ENCODE data around the gene TMEM190.
"Not testable (repeated sequence)": the region's sequence is repeated elsewhere in the genome, so short reads cannot be mapped to it uniquely, and the experiment has no call there.

The TMEM190 gene

DNA sequence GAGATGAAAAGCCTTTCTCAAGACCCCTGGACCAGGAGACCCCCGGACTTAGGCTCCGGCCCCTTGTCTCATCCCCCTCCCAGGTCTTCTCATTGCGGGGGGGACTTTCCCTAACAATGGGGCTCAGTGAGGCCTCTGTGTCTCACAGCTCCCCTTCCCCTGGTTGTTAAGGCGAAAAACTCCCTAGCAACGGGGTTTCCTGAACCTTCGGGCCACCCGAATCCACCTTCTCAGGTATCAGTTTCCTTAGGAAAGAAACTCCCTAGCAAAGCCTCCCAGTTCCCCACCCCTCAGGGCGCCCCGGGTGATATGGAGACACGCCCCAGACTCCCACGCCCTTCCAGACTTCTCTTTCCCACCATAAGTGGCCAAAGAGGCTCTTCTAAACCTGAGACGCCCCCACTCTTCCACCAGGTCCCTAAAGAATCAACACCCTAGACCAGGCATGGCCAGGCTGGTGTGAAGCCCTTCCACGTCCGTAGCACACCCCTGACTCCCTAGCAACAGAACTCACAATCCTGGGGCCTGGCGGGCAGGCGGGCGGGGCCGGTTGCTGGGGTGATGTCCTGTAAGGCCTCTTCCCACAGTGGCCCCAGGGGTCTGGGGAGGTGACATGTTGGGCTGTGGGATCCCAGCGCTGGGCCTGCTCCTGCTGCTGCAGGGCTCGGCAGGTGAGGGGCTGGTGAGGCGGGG is at the start of gene TMEM190:
TMEM190 (plus strand) TSS at position 586 of the 693 bp plus-strand sequence; CDS start at position 614, 28 bp downstream.
- Mint-ChIP-seq H3K36me3 (ENCODE audit: low read depth) (no peaks in the 10 kb centered on the region), H3K4me1 (peaks cover 21% of the 10 kb centered on the region), H3K9me3 (no peaks in the 10 kb centered on the region), H3K4me3 (peak within 1 kb of the TSS in 2 of 3 experiments; percentile 16 to 25), H3K27ac (peak within 1 kb of the TSS in 2 of 3 experiments; percentile 17 to 24), H3K27me3 (ENCODE audit: low read depth) (peaks cover 23% of the 10 kb centered on the region)
- TF ChIP-seq, protein P1, sequence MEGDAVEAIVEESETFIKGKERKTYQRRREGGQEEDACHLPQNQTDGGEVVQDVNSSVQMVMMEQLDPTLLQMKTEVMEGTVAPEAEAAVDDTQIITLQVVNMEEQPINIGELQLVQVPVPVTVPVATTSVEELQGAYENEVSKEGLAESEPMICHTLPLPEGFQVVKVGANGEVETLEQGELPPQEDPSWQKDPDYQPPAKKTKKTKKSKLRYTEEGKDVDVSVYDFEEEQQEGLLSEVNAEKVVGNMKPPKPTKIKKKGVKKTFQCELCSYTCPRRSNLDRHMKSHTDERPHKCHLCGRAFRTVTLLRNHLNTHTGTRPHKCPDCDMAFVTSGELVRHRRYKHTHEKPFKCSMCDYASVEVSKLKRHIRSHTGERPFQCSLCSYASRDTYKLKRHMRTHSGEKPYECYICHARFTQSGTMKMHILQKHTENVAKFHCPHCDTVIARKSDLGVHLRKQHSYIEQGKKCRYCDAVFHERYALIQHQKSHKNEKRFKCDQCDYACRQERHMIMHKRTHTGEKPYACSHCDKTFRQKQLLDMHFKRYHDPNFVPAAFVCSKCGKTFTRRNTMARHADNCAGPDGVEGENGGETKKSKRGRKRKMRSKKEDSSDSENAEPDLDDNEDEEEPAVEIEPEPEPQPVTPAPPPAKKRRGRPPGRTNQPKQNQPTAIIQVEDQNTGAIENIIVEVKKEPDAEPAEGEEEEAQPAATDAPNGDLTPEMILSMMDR (IDR thresholded peaks at IDR 0.05; ENCODE audit: unreplicated experiment in 3 of 3) = no peak

GRCh38 chr19:55328774-55329318 is 47.8 kb upstream of the TMEM190 start:
- H3K36me3 Mint-ChIP-seq (ENCODE audit: low read depth); H3K4me1 Mint-ChIP-seq; H3K9me3 Mint-ChIP-seq; H3K27ac Mint-ChIP-seq; H3K4me3 Mint-ChIP-seq: not testable (repeated sequence)
- peaks cover 12% of the 10 kb centered on the region for H3K27me3 Mint-ChIP-seq (ENCODE audit: low read depth)

DNA sequence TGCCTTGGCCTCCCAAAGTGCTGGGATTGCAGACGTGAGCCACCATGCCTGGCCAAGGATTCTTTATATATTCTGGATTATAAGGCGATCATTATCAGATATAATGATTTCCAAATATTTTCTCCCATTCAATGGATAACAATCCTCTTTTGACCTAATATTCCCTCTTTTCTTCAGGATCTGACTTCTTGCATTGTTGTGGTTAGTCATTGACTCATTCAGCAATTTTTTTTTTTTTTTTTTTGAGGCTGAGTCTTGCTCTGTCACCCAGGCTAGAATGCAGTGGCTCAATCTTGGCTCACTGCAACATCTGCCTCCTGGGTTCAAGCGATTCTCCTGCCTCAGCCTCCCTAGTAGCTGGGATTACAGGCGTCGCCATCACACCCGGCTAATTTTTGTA is 46.8 kb upstream of the TMEM190 start:
- H3K27ac Mint-ChIP-seq; H3K36me3 Mint-ChIP-seq (ENCODE audit: low read depth); H3K9me3 Mint-ChIP-seq; H3K4me3 Mint-ChIP-seq; H3K4me1 Mint-ChIP-seq: not testable (repeated sequence)
- H3K27me3 Mint-ChIP-seq (ENCODE audit: low read depth) = peaks cover 12% of the 10 kb centered on the region

- Mint-ChIP-seq H3K27me3 (ENCODE audit: low read depth) (peaks cover 7% of the 10 kb centered on the region), H3K9me3 (no peaks in the 10 kb centered on the region), H3K4me1 (peaks cover 6% of the 10 kb centered on the region), H3K4me3 (no peak overlapping the region), H3K27ac (peak overlapping the region; percentile 60 to 86 (median 60)), H3K36me3 (ENCODE audit: low read depth) (no peaks in the 10 kb centered on the region)
- TF ChIP-seq, protein P1 (IDR thresholded peaks at IDR 0.05; ENCODE audit: unreplicated experiment in 3 of 3) = no peak
Measured at GRCh38 chr19:55333870-55334269, 42.8 kb upstream of the TMEM190 start.

DNA sequence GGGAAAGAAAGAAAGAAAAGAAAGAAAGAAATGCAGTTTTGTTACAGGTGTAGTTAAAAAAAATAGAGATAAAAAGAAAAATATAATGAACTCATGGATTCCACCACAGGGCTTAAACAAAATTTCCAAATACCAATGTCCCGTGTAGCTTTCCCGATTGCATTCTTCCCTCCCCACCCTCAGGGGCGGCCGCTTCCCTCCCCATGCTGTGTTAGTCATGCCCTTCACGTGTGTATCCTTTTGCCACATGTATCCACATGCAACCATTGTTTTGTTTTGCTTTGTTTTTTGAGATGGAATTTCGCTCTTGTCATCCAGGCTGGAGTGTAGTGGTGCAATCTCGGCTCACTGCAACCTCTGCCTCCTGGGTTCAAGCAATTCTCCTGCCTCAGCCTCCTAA is 40.5 kb upstream of the TMEM190 start:
- TF ChIP-seq, protein P1 (IDR thresholded peaks at IDR 0.05; ENCODE audit: unreplicated experiment in 3 of 3) = no peak

DNA sequence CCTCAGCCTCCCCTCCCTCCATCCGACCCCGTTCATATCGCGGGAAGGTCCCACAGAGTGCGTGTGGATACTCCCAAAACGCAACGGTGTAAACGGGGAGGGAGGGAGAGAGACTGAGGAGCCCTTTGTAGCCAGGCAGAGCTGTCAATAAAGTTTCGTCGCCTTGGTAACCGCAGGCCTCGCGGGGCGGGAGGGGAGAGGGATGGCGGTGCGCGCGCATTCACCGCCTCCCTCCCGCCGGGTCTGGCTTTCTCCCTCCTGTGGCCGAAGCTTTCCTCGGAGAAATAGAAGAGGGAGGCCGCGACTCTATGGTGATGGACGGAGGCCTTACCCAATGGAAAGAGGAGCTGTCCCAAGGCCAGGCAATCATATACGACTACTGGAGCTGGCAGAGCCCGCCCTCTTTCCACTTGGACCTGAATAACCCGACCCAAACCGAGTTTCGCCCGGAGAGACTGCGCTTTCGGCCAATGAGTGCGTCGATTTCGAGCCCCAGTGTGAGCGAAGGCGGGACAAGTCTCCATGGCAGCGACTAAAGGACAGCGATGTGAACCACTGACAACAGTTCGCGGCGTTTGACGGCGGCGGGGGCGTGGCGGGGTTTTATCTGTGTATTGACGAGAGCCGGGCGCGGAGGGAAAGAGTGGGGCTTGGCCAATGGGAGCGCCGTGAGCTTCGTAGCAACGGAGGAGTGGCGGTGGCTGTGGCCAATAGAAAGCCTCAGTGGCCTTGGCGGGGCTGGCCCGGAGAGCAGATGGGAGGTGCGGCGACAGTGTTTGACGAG is 37.3 kb upstream of the TMEM190 start, which contains the start of gene KMT5C:
KMT5C (plus strand) TSS at position 772 of the 784 bp plus-strand sequence. CDS start 2,061 bp downstream, outside the sequence.
- H3K4me1 Mint-ChIP-seq = peaks cover 12% of the 10 kb centered on the region
- H3K9me3 Mint-ChIP-seq = no peaks in the 10 kb centered on the region
- peaks cover 12% of the 10 kb centered on the region for H3K36me3 Mint-ChIP-seq (ENCODE audit: low read depth)
- H3K4me3 Mint-ChIP-seq = peak within 1 kb of the TSS; percentile 95 to 98 (median 96)
- H3K27me3 Mint-ChIP-seq (ENCODE audit: low read depth) = peaks cover 4% of the 10 kb centered on the region
- TF ChIP-seq, protein P1 (IDR thresholded peaks at IDR 0.05; ENCODE audit: unreplicated experiment in 3 of 3) = peak; percentile 27 to 37 (median 36)
- peak within 1 kb of the TSS; percentile 80 to 98 (median 95) for H3K27ac Mint-ChIP-seq

More for the DNA sequence above, 40.5 kb upstream of the TMEM190 start:
- Mint-ChIP-seq H3K4me1 (peaks cover 6% of the 10 kb centered on the region), H3K4me3 (no peak overlapping the region), H3K36me3 (ENCODE audit: low read depth) (no peaks in the 10 kb centered on the region), H3K9me3 (no peaks in the 10 kb centered on the region), H3K27me3 (ENCODE audit: low read depth) (peaks cover 7% of the 10 kb centered on the region), H3K27ac (no peak overlapping the region)
